ENCODE results near the gene PIEZO2. TPM values are rescaled to one million over a fixed set of nuclear protein-coding genes. Genes with fewer than 3 reads are reported as not detected.

PIEZO2 gene
- polyA plus RNA-seq, 1 donor from 2014 or later: 0.30 TPM

GRCh38 chr18:10757946-10758345 is 391.4 kb downstream of the PIEZO2 start:
- Histone ChIP-seq H3K4me2 (ENCODE audit: low read length) (no peak overlapping the region), H3K79me2 (replicated peaks; ENCODE audit: insufficient read depth, low read length) (no peaks in the 10 kb centered on the region), H3K36me3 (ENCODE audit: insufficient read depth, low read length) (no peaks in the 10 kb centered on the region), H4K20me1 (ENCODE audit: insufficient read depth) (no peaks in the 10 kb centered on the region), H2AFZ (ENCODE audit: low read depth, low read length) (no peak overlapping the region), H3K9ac (ENCODE audit: low read length) (no peak overlapping the region), H3K4me3 (ENCODE audit: low read length) (no peak overlapping the region), H3K9me3 (ENCODE audit: low read length) (no peaks in the 10 kb centered on the region), H3F3A (ENCODE audit: insufficient read depth, low read length, poor library complexity, severe bottlenecking) (no peaks in the 10 kb centered on the region), H3K9me2 (ENCODE audit: insufficient read depth, low read length) (no peaks in the 10 kb centered on the region), H3K27me3 (ENCODE audit: insufficient read depth, low read depth, low read length) (no peaks in the 10 kb centered on the region), H3K27ac (ENCODE audit: low read length) (no peak overlapping the region)
- TF ChIP-seq SMC3 (conservative IDR thresholded peaks at IDR 0.05; ENCODE audit: poor library complexity): no peak
- TF ChIP-seq RAD21 (conservative IDR thresholded peaks at IDR 0.05): no peak

GRCh38 chr18:10757349-10757748 is 392.0 kb downstream of the PIEZO2 start:
- Histone ChIP-seq H3K9me2 (ENCODE audit: insufficient read depth, low read length) (no peaks in the 10 kb centered on the region), H3K9me3 (ENCODE audit: low read length) (no peaks in the 10 kb centered on the region), H3K27me3 (ENCODE audit: insufficient read depth, low read depth, low read length) (no peaks in the 10 kb centered on the region), H3K79me2 (replicated peaks; ENCODE audit: insufficient read depth, low read length) (no peaks in the 10 kb centered on the region), H4K20me1 (ENCODE audit: insufficient read depth) (no peaks in the 10 kb centered on the region), H3K4me3 (ENCODE audit: low read length) (no peak overlapping the region), H3F3A (ENCODE audit: insufficient read depth, low read length, poor library complexity, severe bottlenecking) (no peaks in the 10 kb centered on the region), H3K9ac (ENCODE audit: low read length) (no peak overlapping the region), H3K27ac (ENCODE audit: low read length) (no peak overlapping the region), H3K4me2 (ENCODE audit: low read length) (no peak overlapping the region), H2AFZ (ENCODE audit: low read depth, low read length) (no peak overlapping the region), H3K36me3 (ENCODE audit: insufficient read depth, low read length) (no peaks in the 10 kb centered on the region)
- TF ChIP-seq MXI1 (conservative IDR thresholded peaks at IDR 0.05; ENCODE audit: poor library complexity, severe bottlenecking) (no peak), TAF1 (IDR thresholded peaks at IDR 0.05; ENCODE audit: low read depth) (no peak), SMC3 (conservative IDR thresholded peaks at IDR 0.05; ENCODE audit: poor library complexity) (no peak), EP300 (conservative IDR thresholded peaks at IDR 0.05; ENCODE audit: poor library complexity, severe bottlenecking) (no peak), CTCF (IDR thresholded peaks at IDR 0.05; ENCODE audit: poor library complexity, severe bottlenecking) (no peak), RAD21 (conservative IDR thresholded peaks at IDR 0.05) (no peak), POLR2AphosphoS5 (IDR thresholded peaks at IDR 0.05) (no peak), REST (IDR thresholded peaks at IDR 0.05; ENCODE audit: borderline replicate concordance) (no peak), EZH2 (IDR thresholded peaks at IDR 0.05; ENCODE audit: borderline replicate concordance, insufficient read depth, low read length, poor library complexity, severe bottlenecking) (no peak)

- H4K20me1 ChIP-seq (ENCODE audit: insufficient read depth): no peaks in the 10 kb centered on the region
- no peaks in the 10 kb centered on the region for H3K9me2 ChIP-seq (ENCODE audit: insufficient read depth, low read length)
- no peaks in the 10 kb centered on the region for H3K27me3 ChIP-seq (ENCODE audit: insufficient read depth, low read depth, low read length)
- H3K36me3 ChIP-seq (ENCODE audit: insufficient read depth, low read length): no peaks in the 10 kb centered on the region
- no peak overlapping the region for H3K4me2 ChIP-seq (ENCODE audit: low read length)
- H3F3A ChIP-seq (ENCODE audit: insufficient read depth, low read length, poor library complexity, severe bottlenecking): no peaks in the 10 kb centered on the region
- TF ChIP-seq EZH2 (IDR thresholded peaks at IDR 0.05; ENCODE audit: borderline replicate concordance, insufficient read depth, low read length, poor library complexity, severe bottlenecking): no peak
- no peak for TF ChIP-seq TAF1 (IDR thresholded peaks at IDR 0.05; ENCODE audit: low read depth)
- no peak for TF ChIP-seq MXI1 (conservative IDR thresholded peaks at IDR 0.05; ENCODE audit: poor library complexity, severe bottlenecking)
- TF ChIP-seq POLR2AphosphoS5 (IDR thresholded peaks at IDR 0.05): no peak
- TF ChIP-seq REST (IDR thresholded peaks at IDR 0.05; ENCODE audit: borderline replicate concordance): no peak
- TF ChIP-seq SMC3 (conservative IDR thresholded peaks at IDR 0.05; ENCODE audit: poor library complexity): no peak
- TF ChIP-seq EP300 (conservative IDR thresholded peaks at IDR 0.05; ENCODE audit: poor library complexity, severe bottlenecking): no peak
- TF ChIP-seq RAD21 (conservative IDR thresholded peaks at IDR 0.05): no peak
- TF ChIP-seq CTCF (IDR thresholded peaks at IDR 0.05; ENCODE audit: poor library complexity, severe bottlenecking): no peak
- no peaks in the 10 kb centered on the region for H3K9me3 ChIP-seq (ENCODE audit: low read length)
- H3K27ac ChIP-seq (ENCODE audit: low read length): no peak overlapping the region
- H3K79me2 ChIP-seq (replicated peaks; ENCODE audit: insufficient read depth, low read length): no peaks in the 10 kb centered on the region
- no peak overlapping the region for H2AFZ ChIP-seq (ENCODE audit: low read depth, low read length)
- H3K4me3 ChIP-seq (ENCODE audit: low read length): no peak overlapping the region
- no peak overlapping the region for H3K9ac ChIP-seq (ENCODE audit: low read length)
Measured at GRCh38 chr18:10755855-10756254, 393.5 kb downstream of the PIEZO2 start.
